Natural killer cell (primary cell): Measurements from ENCODE around the gene CRYGN. TPM values are rescaled to one million over a fixed set of nuclear protein-coding genes. Genes with fewer than 3 reads are reported as not detected.

ENCODE experiments used
- ATAC-seq, 3 donors: fragments of 150-1000 bp in 2 of 3; fragments of 200-7000 bp in 1 of 3; cut with Tn5 transposase; 1 replicate in 1 of 3; 2 replicates in 2 of 3; pipeline ENCODE4 v1.10.0; 2021; ENCODE audit warnings: mild to moderate bottlenecking in 2 of 3, moderate library complexity in 2 of 3
- DNase-seq, 2 donors: peaks; one replicate each; pipeline versions ENCODE4 v3.0.0 to v3.0.0-alpha.2; 2013 to 2021; ENCODE audit warnings: mixed read lengths in 1 of 2
- H3K27ac ChIP-seq: one replicate; pipeline ENCODE4 v1.5.1; 2013; ENCODE audit warnings: mild to moderate bottlenecking, low read length
- H3K27me3 ChIP-seq: one replicate; pipeline ENCODE4 v1.6.1; 2013; ENCODE audit warnings: low read length; ENCODE audit not compliant: control insufficient read depth, insufficient read depth
- H3K36me3 ChIP-seq: one replicate; pipeline ENCODE4 v1.6.1; 2013; ENCODE audit warnings: low read length; ENCODE audit not compliant: control insufficient read depth, insufficient read depth
- H3K4me1 ChIP-seq: one replicate; pipeline ENCODE4 v1.6.1; 2013; ENCODE audit warnings: low read length; ENCODE audit not compliant: control insufficient read depth, insufficient read depth
- H3K4me3 ChIP-seq: one replicate; pipeline ENCODE4 v1.5.1; 2013; ENCODE audit warnings: low read length
- H3K9me3 ChIP-seq: one replicate; pipeline ENCODE4 v1.6.1; 2013; ENCODE audit warnings: low read length; ENCODE audit not compliant: control insufficient read depth, insufficient read depth
- H3K27ac Mint-ChIP-seq, 2 donors: one replicate each; pipeline ENCODE4 v1.8.0; 2022; ENCODE audit warnings: mild to moderate bottlenecking in 2 of 2, mixed read lengths in 2 of 2, moderate library complexity in 1 of 2
- H3K27me3 Mint-ChIP-seq, 2 donors: one replicate each; pipeline ENCODE4 v1.8.0; 2022; ENCODE audit warnings: low read depth in 2 of 2, mixed read lengths in 2 of 2
- H3K36me3 Mint-ChIP-seq: one replicate; pipeline ENCODE4 v1.8.0; 2022; ENCODE audit warnings: mixed read lengths
- H3K4me1 Mint-ChIP-seq, 2 donors: one replicate each; pipeline ENCODE4 v1.8.0; 2022; ENCODE audit warnings: mixed read lengths in 2 of 2
- H3K4me3 Mint-ChIP-seq: one replicate; pipeline ENCODE4 v1.8.0; 2022; ENCODE audit warnings: mild to moderate bottlenecking, moderate library complexity, mixed read lengths
- H3K9me3 Mint-ChIP-seq, 2 donors: one replicate each; pipeline ENCODE4 v1.8.0; 2022; ENCODE audit warnings: mixed read lengths in 2 of 2
- WGBS: methylation state at CpG from one replicate; pipeline ENCODE4 v1.1.7; 2013; ENCODE audit warnings: missing lambda C conversion rate; ENCODE audit not compliant: insufficient coverage; 5-methylcytosine and 5-hydroxymethylcytosine counted together
- intact Hi-C: fragments of 100-400 bp; cut with micrococcal nuclease; formaldehyde crosslinking; loops from one replicate; pipeline ENCODE4 v1.14.2; 2022
- total RNA-seq, 4 donors: library from RNA; stranded (reverse); fragments of 120-200 nt in 1 of 4; gene quantifications; one replicate each; pipeline versions ENCODE4 v1.2.3 to v1.2.4, GENCODE V29; 2013 to 2022
- TF ChIP-seq, protein P1 (sequence below): fragments of 200-600 bp; IDR thresholded peaks from one replicate; pipeline ENCODE4 v1.8.0; 2022; ENCODE audit warnings: antibody characterized with exemption

CRYGN gene
- total RNA-seq, 3 donors from 2014 or later (not counting 1 experiment from before 2014, with no cell fraction given), result not detected

DNA sequence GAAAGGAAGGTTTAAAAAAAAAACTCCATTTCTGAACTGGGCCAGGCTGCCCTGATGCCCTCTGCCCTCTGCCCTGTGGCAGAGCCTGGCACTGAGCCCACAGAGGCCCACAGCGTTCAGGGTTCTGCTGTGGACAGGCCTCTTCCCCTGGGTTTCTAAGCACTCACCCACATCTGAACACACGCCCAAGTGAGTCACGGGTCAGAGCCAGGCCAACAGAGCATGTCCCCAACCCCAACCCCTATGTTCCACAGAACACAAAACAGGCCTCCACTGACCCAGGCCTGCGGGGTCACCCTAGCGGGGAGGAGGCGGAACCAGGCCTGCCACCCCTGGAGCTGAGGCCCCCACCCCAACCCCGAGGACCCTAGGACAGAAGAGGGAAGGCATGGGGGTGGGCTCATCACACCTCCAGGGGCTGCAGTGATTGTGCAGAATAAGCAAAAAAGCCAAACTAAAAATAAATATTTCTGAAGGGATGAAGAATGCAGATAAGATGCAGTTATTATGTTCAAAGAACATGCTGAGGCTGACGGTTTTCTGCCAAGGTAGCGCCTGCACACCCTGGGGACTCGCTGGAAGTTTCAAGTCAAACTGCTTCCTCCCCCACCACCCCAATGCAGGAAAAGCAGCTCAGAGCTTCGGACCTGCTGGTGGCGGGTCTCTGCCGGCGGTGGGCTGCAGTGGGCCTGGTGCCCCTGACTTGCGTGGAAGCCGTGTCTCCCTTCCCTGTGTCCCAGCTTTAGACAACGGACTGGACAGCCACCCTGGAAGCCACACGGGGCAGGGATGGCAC lies 35.5 kb downstream of the CRYGN start:
- no peak for ATAC-seq
- intact Hi-C loops, result no loop called here
- TF ChIP-seq, protein P1, sequence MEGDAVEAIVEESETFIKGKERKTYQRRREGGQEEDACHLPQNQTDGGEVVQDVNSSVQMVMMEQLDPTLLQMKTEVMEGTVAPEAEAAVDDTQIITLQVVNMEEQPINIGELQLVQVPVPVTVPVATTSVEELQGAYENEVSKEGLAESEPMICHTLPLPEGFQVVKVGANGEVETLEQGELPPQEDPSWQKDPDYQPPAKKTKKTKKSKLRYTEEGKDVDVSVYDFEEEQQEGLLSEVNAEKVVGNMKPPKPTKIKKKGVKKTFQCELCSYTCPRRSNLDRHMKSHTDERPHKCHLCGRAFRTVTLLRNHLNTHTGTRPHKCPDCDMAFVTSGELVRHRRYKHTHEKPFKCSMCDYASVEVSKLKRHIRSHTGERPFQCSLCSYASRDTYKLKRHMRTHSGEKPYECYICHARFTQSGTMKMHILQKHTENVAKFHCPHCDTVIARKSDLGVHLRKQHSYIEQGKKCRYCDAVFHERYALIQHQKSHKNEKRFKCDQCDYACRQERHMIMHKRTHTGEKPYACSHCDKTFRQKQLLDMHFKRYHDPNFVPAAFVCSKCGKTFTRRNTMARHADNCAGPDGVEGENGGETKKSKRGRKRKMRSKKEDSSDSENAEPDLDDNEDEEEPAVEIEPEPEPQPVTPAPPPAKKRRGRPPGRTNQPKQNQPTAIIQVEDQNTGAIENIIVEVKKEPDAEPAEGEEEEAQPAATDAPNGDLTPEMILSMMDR, result no peak
- H3K4me3 Mint-ChIP-seq, result no peak overlapping the region
- H3K36me3 Mint-ChIP-seq, result no peaks in the 10 kb centered on the region
- Histone ChIP-seq H3K27me3 (no peaks in the 10 kb centered on the region), H3K4me1 (peaks cover 21% of the 10 kb centered on the region), H3K36me3 (no peaks in the 10 kb centered on the region), H3K4me3 (no peak overlapping the region), H3K27ac (no peak overlapping the region), H3K9me3 (no peaks in the 10 kb centered on the region)
- no peak for DNase-seq
- peaks cover 5 to 7% of the 10 kb centered on the region in 2 donors for H3K27me3 Mint-ChIP-seq
- no peaks in the 10 kb centered on the region for H3K9me3 Mint-ChIP-seq
- H3K4me1 Mint-ChIP-seq, result peaks cover 7 to 9% of the 10 kb centered on the region in 2 donors
- 77% methylated on average over 16 of the region's 18 CpGs for WGBS
- H3K27ac Mint-ChIP-seq, result no peak overlapping the region

DNA sequence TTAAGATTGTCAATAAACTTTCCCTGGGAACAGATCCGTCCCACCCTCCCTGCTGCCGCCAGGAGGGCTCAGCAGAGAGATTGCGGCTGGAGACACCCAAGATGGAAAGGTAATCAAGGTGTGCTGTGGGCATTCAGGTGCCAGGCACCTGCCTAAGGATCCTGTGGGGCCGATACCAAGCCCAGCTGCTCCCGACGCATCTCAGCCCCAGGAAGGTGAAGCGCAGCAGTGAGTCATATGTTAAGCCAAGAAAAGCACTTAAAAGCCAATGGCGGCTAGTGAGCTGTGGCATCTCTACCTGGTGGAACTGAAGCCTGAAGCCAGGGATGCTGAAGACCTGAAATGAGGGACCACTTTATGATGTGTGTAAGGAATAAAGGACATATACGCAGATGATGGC lies 36.2 kb downstream of the CRYGN start:
- H3K4me1 ChIP-seq, result peaks cover 16% of the 10 kb centered on the region
- Mint-ChIP-seq H3K36me3 (no peaks in the 10 kb centered on the region), H3K4me3 (no peak overlapping the region), H3K9me3 (no peaks in the 10 kb centered on the region), H3K27ac (no peak overlapping the region), H3K27me3 (peaks cover 3 to 4% of the 10 kb centered on the region in 2 donors), H3K4me1 (peaks cover 5% of the 10 kb centered on the region in 2 donors)
- H3K27ac ChIP-seq, result no peak overlapping the region
- no peak overlapping the region for H3K4me3 ChIP-seq
- no peaks in the 10 kb centered on the region for H3K9me3 ChIP-seq
- WGBS, result 93% methylated on average over 9 of the region's 9 CpGs
- TF ChIP-seq, protein P1, result no peak
- no peaks in the 10 kb centered on the region for H3K27me3 ChIP-seq
- DNase-seq, result no peak
- ATAC-seq, result no peak
- intact Hi-C loops, result no loop called here
- no peaks in the 10 kb centered on the region for H3K36me3 ChIP-seq

- no peak overlapping the region for H3K27ac Mint-ChIP-seq
- no peak overlapping the region for H3K4me3 Mint-ChIP-seq
- H3K27me3 ChIP-seq, result no peaks in the 10 kb centered on the region
- no peak overlapping the region for H3K27ac ChIP-seq
- H3K9me3 Mint-ChIP-seq, result no peaks in the 10 kb centered on the region
- H3K4me1 Mint-ChIP-seq, result peaks cover 0 to 4% of the 10 kb centered on the region in 2 donors
- ATAC-seq, result no peak
- H3K36me3 ChIP-seq, result no peaks in the 10 kb centered on the region
- no peak overlapping the region for H3K4me3 ChIP-seq
- intact Hi-C loops, result no loop called here
- TF ChIP-seq, protein P1, result no peak
- peaks cover 10% of the 10 kb centered on the region for H3K4me1 ChIP-seq
- DNase-seq, result no peak
- no peaks in the 10 kb centered on the region for H3K9me3 ChIP-seq
- no peaks in the 10 kb centered on the region for H3K27me3 Mint-ChIP-seq
- 95% methylated on average over 16 of the region's 16 CpGs for WGBS
- H3K36me3 Mint-ChIP-seq, result no peaks in the 10 kb centered on the region
Observed at GRCh38 chr7:151402029-151402835, 37.7 kb downstream of the CRYGN start.
